Left cardiac atrium (tissue), 4 donors: Measurements from ENCODE around the gene METTL25. TPM values are rescaled to one million over a fixed set of nuclear protein-coding genes. Genes with fewer than 3 reads are reported as not detected.
"Not testable (repeated sequence)": the region's sequence is repeated elsewhere in the genome, so short reads cannot be mapped to it uniquely, and the experiment has no call there.

ENCODE experiments used
- ATAC-seq, 2 donors: fragments of 200-7000 bp; cut with Tn5 transposase; one replicate each; pipeline ENCODE4 v1.9.1; 2020; ENCODE audit warnings: mild to moderate bottlenecking in 2 of 2, moderate library complexity in 2 of 2
- DNase-seq: peaks from one replicate; pipeline ENCODE4 v3.0.0-alpha.2; 2020
- intact Hi-C, 2 donors: fragments of 100-400 bp; cut with DNase I; formaldehyde crosslinking; loops; one replicate each; pipeline versions ENCODE4 v1.14.1 to v1.15.1; 2022 to 2023
- long read RNA-seq: library from polyadenylated mRNA; unstranded; transcript quantifications from one replicate; pipeline ENCODE4 v2.0.0, GENCODE V29; 2021
- total RNA-seq, 2 donors: library from RNA; stranded (reverse); fragmentation: NEBNext Ultra II Directional; extraction: Animal tissue kit (Norgen Biotek cat#: 25700); gene quantifications; one replicate each; pipeline ENCODE4 v1.2.1, GENCODE V29; 2021
- donor health status: DM: no; HTN: yes; CAD: no.
- donor health status: DM: no; HTN: yes; CAD: no; lungs with severe emphysema.
- donor health status: DM: yes; HTN: yes; CAD: no.
- donor health status: Dilated cardiomyopathy.

The METTL25 gene, protein sequence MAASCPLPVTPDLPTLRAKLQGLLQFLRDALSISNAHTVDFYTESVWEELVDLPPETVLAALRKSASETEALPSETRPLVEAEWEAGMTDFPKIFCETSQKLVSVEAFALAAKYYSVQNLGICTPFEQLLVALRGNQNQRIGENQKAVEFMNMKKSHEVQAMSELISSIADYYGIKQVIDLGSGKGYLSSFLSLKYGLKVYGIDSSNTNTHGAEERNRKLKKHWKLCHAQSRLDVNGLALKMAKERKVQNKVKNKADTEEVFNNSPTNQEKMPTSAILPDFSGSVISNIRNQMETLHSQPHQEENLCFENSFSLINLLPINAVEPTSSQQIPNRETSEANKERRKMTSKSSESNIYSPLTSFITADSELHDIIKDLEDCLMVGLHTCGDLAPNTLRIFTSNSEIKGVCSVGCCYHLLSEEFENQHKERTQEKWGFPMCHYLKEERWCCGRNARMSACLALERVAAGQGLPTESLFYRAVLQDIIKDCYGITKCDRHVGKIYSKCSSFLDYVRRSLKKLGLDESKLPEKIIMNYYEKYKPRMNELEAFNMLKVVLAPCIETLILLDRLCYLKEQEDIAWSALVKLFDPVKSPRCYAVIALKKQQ
- 10 to 100 TPM; 14.5 to 16.1 TPM for total RNA-seq
- long read RNA-seq, partial matches to known transcripts, result 0 of 4 reads
- long read RNA-seq, other reads (novel, unspliced or antisense), result 4 of 4 reads

DNA sequence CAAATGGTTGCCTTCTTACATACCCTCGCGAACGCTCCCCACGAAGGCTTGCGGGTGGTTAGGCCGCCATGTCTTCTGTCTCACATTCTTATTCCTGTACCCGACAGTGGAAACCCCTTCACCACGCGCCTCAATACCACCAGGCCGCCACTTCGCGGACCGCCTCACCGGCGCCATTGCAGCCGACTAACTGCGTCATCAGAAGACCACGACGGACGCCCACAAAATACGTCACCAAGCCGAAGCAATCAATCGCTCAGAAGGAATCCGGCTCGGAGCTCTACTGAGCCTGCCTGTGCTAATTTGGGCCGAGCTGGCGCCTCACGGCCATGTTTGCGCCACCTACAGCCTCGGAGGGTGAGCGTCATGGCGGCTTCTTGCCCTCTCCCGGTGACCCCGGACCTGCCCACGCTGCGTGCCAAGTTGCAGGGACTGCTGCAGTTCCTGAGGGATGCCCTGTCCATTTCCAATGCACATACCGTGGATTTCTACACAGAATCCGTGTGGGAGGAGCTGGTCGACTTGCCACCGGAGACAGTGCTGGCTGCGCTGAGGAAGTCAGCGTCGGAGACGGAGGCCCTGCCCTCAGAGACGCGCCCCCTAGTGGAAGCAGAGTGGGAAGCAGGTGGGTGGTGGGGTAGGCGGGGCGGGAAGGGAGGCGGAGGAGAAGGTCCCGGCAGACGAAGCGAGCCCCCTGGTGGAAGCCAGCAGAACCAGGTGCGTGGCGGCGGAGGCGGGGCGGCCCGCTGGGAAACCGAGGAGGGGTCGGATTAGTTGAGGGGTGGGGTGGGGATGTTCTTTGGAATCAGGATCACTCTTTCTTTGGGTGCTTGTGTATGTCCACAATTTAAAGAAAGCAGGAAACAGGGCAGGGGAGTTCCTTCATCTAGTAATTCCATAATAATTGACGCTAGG lies at the start of gene METTL25, which contains the start of gene CCDC59:
TSS of gene METTL25 (plus strand) at position 330 of the 915 bp plus-strand sequence. CDS start at position 367, 37 bp downstream.
TSS of gene CCDC59 (minus strand) at position 188 of the 915 bp plus-strand sequence. CDS start at position 177, 11 bp downstream.
- DNase-seq, result peak; percentile 98
- intact Hi-C loops, result no loop called here
- ATAC-seq, result peak; percentile 97 to 99

DNA sequence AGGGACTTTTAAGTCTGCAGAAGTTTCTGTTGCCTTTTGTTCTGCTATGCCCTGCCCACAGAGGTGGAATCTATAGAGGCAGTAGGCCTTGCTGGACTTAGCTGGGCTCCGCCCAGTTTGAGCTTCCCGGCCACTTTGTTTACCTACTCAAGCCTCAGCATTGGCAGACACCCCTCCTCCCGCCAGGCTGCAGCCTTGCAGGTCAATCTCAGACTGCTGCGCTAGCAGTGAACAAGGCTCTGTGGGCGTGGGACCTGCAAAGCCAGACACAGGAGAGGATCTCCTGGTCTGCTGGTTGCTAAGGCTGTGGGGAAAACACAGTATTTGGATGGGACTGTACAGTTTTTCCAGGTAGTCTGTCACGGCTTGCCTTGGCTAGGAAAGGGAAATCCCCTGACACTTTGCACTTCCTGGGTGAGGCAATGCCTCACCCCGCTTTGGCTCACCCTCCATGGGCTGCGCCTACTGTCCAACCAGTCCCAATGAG lies 43.9 kb upstream of the METTL25 start:
- no peak for DNase-seq
- intact Hi-C loops, result no loop called here

DNA sequence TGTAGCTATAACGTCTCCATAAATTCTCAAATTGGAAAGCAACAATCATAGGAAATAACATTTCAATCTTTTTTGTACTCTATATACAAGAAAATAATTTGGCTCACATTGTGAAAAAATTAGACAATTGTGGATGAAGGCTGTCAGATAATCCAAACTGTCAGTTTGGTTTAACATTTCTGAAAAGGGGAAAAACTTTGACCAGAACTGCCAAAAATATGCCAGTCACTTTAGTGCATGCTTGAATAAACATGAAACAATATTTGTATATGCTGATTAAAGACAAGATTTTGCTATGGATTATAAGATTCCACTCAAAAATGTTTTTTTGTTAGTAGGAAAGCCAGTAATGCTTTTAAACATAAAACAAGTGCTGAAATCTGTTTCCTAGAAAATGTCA lies 39.1 kb upstream of the METTL25 start:
- intact Hi-C loops, result no loop called here
- DNase-seq, result no peak
- ATAC-seq, result no peak

More for the DNA sequence above, 43.9 kb upstream of the METTL25 start:
- no peak for ATAC-seq

DNA sequence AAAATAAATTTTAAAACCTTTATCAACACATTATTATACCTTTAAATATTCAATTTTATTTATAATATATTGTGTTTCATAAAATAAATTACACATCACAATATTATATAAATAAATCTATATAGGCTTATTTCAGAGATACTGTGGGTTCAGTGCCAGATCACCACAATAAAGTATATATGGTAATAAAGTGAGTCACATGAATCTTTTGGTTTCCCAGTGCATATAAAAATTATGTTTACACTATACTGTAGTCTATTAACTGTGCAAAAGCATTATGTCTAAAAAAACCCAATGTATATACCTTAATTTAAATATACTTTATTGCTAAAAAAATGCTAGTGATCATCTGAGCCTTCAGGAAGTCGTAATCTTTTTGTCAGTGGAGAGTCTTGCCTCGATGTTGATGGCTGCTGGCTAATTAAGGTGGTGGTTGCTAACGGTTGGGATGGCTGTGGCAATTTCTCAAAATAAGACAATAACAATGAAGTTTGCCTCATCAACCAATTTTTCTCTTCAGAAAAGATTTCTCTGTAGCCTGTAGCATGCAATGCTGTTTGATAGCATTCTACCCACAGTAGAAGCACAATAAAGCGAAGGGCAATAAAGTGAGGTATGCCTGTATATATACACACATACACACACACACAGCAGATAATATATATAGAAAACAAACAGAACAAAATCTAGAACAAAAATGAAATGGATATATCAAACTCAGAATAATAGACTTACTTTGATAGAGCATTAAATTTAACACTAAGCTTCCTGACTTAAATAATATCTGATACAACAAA lies 32.6 kb upstream of the METTL25 start:
- intact Hi-C loops, result loop anchor here (2.0 to 10.0 kb wide), 2 partner anchors 681 kb away; no protein-coding TSS in a partner anchor
- no peak for ATAC-seq
- DNase-seq, result no peak

DNA sequence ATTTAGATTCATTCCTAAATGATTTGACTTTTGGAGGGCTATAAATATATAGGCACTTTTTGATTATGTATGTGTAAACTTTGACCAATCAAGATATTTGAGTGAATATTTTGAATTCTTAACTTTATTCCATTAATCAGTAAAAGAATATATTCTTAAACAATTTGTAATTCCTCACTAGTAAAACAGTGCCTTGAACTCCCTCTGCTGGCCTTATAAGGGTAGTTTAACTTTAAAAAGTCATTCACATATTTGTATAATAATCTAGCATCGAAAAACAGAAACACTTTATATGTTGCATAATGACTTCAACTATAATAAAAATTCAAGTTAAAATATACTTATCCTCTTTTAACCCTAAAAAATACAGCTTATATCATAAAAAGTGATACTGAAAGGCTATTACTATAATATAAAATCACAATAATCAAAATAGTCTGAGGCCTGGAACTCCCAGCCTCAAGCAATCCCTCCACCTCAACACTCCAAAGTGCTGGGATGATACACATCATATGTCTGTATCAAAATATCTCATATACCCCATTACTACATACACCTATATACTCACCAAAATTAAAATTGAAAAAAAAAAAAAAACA lies 31.3 kb upstream of the METTL25 start:
- DNase-seq, result no peak
- intact Hi-C loops, result loop anchor here (2.0 to 10.0 kb wide), 2 partner anchors 682 kb away; no protein-coding TSS in a partner anchor
- no peak for ATAC-seq

DNA sequence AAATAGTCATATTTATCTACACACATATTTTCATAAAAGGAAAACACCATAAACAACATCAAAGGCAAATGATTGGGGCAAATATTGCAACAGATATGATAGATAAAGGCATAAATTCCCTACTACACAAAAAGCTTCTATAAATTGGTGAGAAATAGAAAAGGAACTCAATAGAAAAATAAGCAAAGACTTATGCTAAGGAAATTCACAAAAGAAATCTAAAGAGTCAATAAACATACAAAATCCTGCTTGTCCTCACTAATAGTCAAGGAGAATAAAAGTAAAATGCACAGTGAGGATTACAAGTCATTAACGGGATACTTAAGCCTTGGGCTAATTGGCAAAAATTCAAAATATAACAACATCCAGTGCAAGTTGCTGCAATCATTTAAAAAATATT lies 30.5 kb upstream of the METTL25 start:
- no peak for DNase-seq
- no peak for ATAC-seq
- intact Hi-C loops, result loop anchor here (2.0 to 10.0 kb wide), 2 partner anchors 683 kb away; no protein-coding TSS in a partner anchor

DNA sequence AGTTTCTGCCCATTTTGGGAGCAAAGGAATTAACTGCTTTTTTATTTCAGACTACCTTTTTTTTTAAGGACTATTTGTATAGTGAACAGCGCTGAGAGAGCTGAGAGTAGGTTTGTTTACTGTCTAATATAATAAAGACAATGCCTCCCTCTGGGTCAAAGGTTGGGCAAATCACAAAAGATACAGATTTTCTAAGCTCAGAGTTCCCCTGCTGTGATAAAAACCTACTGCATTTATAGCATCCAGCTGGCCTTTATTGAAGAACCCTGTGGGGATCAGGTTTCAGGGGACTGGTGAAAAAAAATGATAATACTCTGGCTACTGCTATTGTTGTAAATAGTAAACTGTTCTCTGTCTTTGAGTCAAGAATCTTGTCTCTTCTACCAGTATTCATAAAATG lies 28.8 kb upstream of the METTL25 start:
- intact Hi-C loops, result loop anchor here in 1 of 2 donors (10.0 kb wide), 1 partner anchor 685 kb away; no protein-coding TSS in a partner anchor
- no peak for DNase-seq
- no peak for ATAC-seq

DNA sequence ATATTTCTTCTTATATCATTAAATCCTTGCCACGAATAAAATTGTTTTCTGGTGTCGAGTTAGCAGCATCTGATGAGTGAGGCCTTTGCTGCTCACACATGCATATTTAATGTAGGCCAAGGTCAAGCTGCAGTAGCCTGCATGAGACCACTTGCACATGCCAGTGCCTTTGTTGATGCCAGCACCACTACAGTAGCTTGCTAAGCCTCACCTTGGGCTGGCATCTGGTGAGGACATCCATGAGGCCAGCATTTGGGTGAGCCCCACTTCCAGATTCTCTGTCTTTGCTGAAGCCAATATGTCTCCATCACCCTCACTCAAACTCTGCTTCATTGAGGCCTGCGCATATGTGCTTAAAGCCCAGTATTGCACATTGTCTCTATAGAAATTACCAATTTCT lies 8.2 kb upstream of the METTL25 start:
- DNase-seq, result no peak
- intact Hi-C loops, result no loop called here
- ATAC-seq, result no peak

DNA sequence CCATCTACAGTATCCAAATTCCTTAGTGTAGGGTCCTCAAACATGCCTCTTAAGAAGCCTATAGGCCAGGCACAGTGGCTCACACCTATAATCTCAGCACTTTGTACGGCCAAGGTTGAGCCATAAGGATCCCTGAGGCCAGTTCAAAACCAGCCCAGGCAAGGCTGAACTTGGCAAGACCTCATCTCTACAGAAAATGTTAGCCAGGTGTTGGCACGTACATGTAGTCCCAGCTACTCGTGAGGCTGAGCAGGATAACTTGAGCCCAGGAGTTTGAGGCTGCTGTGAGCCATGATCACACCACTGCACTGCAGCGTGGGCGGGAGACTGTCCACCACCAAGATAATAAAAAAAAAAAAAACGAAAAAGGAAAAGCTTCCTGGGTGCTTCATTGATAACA lies 6.9 kb upstream of the METTL25 start:
- DNase-seq (no peak), ATAC-seq (no peak)
- intact Hi-C loops, result no loop called here

DNA sequence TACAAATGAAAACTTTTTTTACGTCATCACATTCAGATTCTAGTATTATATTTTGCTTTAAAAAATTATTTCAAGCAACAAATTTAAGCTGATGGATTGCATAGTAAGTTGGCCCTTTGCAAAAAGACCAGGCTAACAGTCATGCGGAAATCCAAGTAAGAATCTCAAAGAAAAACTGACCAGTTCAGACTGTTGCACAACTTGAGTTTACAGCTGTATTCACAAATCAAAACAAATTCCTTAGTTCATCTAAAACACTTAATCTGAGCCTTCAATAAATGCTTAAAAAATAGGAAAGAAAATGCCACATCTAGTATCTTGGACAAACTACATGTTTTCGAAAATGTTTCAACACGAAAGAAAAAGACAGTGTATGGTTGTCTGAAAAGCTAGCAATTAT lies 989 bp upstream of the METTL25 start:
- ATAC-seq, result no peak
- DNase-seq, result no peak
- intact Hi-C loops, result no loop called here

DNA sequence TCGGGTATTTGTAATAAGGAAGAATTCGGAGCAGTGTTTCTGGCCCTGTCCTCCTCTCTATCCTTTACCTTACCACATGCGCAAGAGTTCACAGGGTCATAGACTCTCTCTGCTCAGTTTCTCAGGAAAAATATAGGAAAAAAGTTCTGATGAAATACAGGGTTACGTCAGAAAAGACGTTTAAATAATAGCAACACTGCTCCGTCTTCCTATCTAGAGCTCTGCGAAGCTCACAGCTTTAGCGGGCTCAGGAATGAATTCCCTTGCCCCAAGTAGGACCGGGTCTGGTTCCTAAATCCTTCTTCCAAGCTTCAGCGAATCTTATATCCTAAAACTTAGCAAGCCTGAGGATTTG lies 507 bp upstream of the METTL25 start:
- ATAC-seq (no peak), DNase-seq (no peak)
- intact Hi-C loops, result no loop called here

DNA sequence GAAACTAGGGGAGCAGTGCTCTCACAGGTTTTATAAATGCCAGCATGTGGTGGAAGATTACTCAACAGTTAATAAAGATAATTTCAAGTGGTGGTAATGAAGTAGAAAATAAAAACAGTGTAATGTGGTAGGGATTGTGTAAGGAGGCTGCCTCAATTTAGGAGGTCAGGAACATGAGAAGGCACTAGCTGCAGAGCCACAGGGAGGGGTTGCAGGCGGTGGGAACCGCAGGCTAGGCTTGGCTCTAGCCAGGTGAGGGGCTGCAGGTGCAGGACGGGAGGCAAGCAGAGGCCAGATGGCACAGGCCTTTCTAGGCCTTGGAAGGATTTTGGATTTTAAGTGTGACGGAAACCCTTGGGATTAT lies 768 bp downstream of the METTL25 start:
- intact Hi-C loops, result no loop called here
- DNase-seq (no peak), ATAC-seq (peak in 1 of 2 donors; percentile 13)

DNA sequence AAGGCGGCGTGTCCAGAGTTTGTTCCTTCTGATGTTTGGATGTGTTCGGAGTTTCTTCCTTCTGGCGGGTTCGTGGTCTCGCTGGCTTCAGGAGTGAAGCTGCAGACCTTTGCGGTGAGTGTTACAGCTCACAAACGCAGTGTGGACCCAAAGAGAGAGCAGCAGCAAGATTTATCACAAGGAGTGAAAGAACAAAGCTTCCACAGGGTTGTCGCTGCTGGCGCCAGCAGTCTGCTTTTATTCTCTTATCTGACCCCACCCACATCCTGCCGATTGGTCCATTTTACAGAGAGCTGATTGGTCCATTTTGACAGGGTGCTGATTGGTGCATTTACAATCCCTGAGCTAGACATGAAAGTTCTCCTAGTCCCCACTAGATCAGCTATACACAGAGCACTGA lies 2.5 kb downstream of the METTL25 start:
- DNase-seq, intact Hi-C loops, ATAC-seq: not testable (repeated sequence)

DNA sequence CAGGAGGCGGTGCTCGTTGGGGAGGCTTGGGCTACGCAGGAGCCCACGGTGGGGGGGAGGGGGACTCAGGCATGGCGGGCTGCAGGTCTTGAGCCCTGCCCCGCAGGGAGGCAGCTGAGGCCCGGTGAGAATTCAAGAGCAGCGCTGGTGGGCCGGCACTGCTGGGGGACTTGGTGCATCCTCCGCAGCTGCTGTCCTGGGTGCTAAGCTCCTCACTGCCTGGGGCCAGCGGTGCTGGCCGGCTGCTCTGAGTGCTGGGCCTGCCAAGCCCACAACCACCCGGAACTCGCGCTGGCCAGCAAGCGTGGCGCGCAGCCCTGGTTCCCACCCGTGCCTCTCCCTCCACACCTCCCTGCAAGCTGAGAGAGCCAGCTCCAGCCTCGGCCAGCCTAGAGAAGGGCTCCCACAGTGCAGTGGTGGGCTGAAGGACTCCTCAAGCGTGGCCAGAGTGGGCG lies 3.2 kb downstream of the METTL25 start:
- DNase-seq (no peak), ATAC-seq (no peak)
- intact Hi-C loops, result no loop called here

DNA sequence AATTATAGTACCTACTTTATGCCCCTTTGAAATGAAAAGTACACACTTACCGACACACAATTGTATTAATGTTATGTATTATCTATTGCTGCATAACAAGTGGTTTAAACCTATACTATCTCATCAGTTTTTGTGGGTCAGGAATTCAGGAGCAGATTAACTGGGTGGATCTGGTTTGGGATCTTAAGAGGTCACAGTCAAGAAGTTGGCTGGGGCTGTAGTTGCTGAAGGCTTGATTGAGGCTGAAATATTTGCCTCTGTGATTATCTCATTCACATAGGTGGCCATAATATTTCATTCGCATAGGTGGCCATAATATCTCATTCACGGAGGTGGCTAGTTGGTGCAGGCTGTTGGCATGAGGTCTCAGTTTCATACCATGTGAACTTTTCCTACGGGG lies 5.7 kb downstream of the METTL25 start:
- intact Hi-C loops, result no loop called here
- ATAC-seq (no peak), DNase-seq (no peak)

DNA sequence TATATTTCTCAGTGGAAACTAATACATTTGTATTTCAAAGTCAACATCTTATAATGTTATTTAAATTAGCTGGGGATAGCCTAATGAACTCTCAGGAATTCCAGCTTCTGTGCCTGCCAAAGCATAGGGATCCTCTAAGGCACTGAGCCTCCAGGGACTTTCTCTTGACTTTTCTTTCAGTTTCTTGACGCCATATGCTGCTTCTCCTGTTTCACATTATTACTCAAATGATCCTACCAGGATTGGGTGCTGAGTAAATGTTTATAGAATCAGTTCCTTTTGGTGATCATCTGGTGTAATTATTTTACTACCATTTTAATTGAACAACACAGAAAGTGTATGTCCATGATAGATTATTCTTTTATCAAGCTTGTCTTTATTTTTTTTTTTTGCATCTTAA lies 7.9 kb downstream of the METTL25 start:
- DNase-seq (no peak), ATAC-seq (no peak)
- intact Hi-C loops, result no loop called here

DNA sequence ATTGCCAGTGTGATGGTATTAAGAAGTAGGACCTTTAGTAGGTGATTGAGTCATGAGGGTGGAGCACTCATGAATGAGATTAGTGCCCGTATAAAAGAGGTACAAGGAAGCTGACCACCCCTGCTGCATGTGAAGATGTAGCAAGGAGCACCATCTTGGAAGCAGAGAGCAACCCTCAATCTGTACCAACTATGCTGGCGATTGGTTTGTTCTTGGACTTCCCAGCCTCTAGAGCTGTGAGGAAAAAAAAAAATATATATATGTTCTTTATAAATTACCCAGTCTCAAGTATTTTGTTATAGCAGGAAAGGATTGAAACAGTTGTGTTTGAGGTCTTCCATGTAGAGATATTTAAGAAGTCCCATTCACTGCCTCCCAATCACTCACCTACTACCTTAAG lies 16.9 kb downstream of the METTL25 start:
- DNase-seq, result no peak
- ATAC-seq, result no peak
- intact Hi-C loops, result no loop called here

DNA sequence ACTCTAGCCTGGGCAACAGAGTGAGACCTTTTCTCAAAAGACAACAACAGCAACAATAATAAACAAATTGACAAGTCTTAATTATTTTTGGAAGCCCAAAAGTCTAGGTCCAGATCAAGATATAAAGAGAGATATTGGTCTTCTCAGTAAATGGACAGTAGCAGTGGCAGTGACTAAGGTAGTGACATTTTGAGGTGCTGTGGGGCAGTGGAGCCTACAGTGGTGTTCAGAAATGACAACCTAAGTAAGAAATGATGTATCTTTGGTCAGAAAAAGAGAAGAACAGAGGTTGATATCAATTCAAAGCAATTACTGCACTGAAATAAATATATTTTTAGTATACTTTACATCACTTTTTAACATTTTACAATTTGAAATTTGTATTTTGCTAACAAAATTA lies 20.7 kb downstream of the METTL25 start:
- no peak for DNase-seq
- ATAC-seq, result no peak
- intact Hi-C loops, result no loop called here
